HG02610 (cell line): ENCODE results near the gene SETMAR.
"Not testable (repeated sequence)": the region's sequence is repeated elsewhere in the genome, so short reads cannot be mapped to it uniquely, and the experiment has no call there.

Source experiments
- ATAC-seq: cut with Tn5 transposase; IDR thresholded peaks from one replicate; pipeline ENCODE4 v1.9.1; 2021; ENCODE audit warnings: mild to moderate bottlenecking, moderate library complexity; ENCODE audit not compliant: unreplicated experiment

Gene SETMAR

GRCh38 chr3:4313606-4314293, 10.6 kb downstream of the SETMAR start:
- ATAC-seq: no peak

- no peak for ATAC-seq
Measured at GRCh38 chr3:4314688-4315087, 11.5 kb downstream of the SETMAR start.

GRCh38 chr3:4320096-4320911, 17.1 kb downstream of the SETMAR start:
- ATAC-seq: no peak

- no peak for ATAC-seq
Measured at GRCh38 chr3:4321732-4322131, 18.6 kb downstream of the SETMAR start.

GRCh38 chr3:4322635-4323034, 19.5 kb downstream of the SETMAR start:
- no peak for ATAC-seq

- no peak for ATAC-seq
Measured at GRCh38 chr3:4323246-4324027, 20.3 kb downstream of the SETMAR start.

GRCh38 chr3:4326868-4327267, 23.7 kb downstream of the SETMAR start:
- no peak for ATAC-seq

GRCh38 chr3:4329806-4330205, 26.6 kb downstream of the SETMAR start:
- ATAC-seq: not testable (repeated sequence)

- ATAC-seq: no peak
Measured at GRCh38 chr3:4332111-4332510, 28.9 kb downstream of the SETMAR start.

GRCh38 chr3:4332574-4332973, 29.4 kb downstream of the SETMAR start:
- no peak for ATAC-seq

GRCh38 chr3:4332991-4333390, 29.8 kb downstream of the SETMAR start:
- no peak for ATAC-seq

- ATAC-seq: no peak
Measured at GRCh38 chr3:4334548-4334947, 31.4 kb downstream of the SETMAR start.

- ATAC-seq: no peak
Measured at GRCh38 chr3:4335840-4336562, 32.8 kb downstream of the SETMAR start.

GRCh38 chr3:4336850-4337546, 33.8 kb downstream of the SETMAR start:
- no peak for ATAC-seq

GRCh38 chr3:4338751-4339150, 35.6 kb downstream of the SETMAR start:
- ATAC-seq: no peak

GRCh38 chr3:4340077-4340410, 36.9 kb downstream of the SETMAR start:
- ATAC-seq: no peak

- no peak for ATAC-seq
Measured at GRCh38 chr3:4340411-4341335, 37.5 kb downstream of the SETMAR start.

GRCh38 chr3:4341336-4341675, 38.1 kb downstream of the SETMAR start:
- ATAC-seq: no peak

- ATAC-seq: no peak
Measured at GRCh38 chr3:4343258-4343657, 40.1 kb downstream of the SETMAR start.

- peak; percentile 78 for ATAC-seq
Measured at GRCh38 chr3:4350789-4351163, 47.6 kb downstream of the SETMAR start.
